H9 (cell line): ENCODE data around the gene PCDH9. TPM values are rescaled to one million over a fixed set of nuclear protein-coding genes. Genes with fewer than 3 reads are reported as not detected.

Source experiments
- DNase-seq: peaks from one replicate; pipeline ENCODE4 v3.0.0-alpha.2; 2017
- H2AFZ ChIP-seq: one replicate; pipeline ENCODE4 v1.6.1; 2013; ENCODE audit warnings: mild to moderate bottlenecking, low read length, control low read depth, moderate library complexity
- H2AK5ac ChIP-seq: 2 replicates; pipeline ENCODE4 v1.6.1; 2013; ENCODE audit warnings: low read length, control low read depth, mixed read lengths; ENCODE audit not compliant: insufficient read length
- H2BK120ac ChIP-seq: one replicate; pipeline ENCODE4 v1.6.1; 2013; ENCODE audit warnings: low read depth, mild to moderate bottlenecking, low read length, control low read depth, inconsistent platforms; ENCODE audit not compliant: poor library complexity, severe bottlenecking
- H2BK12ac ChIP-seq: 2 replicates; pipeline ENCODE4 v1.6.1; 2013; ENCODE audit warnings: low read length, control low read depth, mixed read lengths, low read depth; ENCODE audit not compliant: insufficient read length
- H2BK15ac ChIP-seq: 2 replicates; pipeline ENCODE4 v1.6.1; 2013; ENCODE audit warnings: low read depth, low read length, control low read depth
- H2BK20ac ChIP-seq: one replicate; pipeline ENCODE4 v1.6.1; 2013; ENCODE audit warnings: low read depth, mild to moderate bottlenecking, low read length, control low read depth, inconsistent platforms; ENCODE audit not compliant: poor library complexity, severe bottlenecking
- H2BK5ac ChIP-seq: 2 replicates; pipeline ENCODE4 v1.6.1; 2013; ENCODE audit warnings: low read length, control low read depth, mixed read lengths; ENCODE audit not compliant: insufficient read length
- H3K14ac ChIP-seq: 2 replicates; pipeline ENCODE4 v1.6.1; 2013; ENCODE audit warnings: low read length, control low read depth; ENCODE audit not compliant: insufficient read depth
- H3K18ac ChIP-seq: 2 replicates; pipeline ENCODE4 v1.6.1; 2013; ENCODE audit warnings: low read depth, mild to moderate bottlenecking, mixed read lengths, low read length, control low read depth; ENCODE audit not compliant: insufficient read length
- H3K23ac ChIP-seq: 2 replicates; pipeline ENCODE4 v1.6.1; 2013; ENCODE audit warnings: low read length, control low read depth, mixed read lengths, low read depth; ENCODE audit not compliant: insufficient read length
- H3K23me2 ChIP-seq: 2 replicates; pipeline ENCODE4 v1.6.1; 2013; ENCODE audit warnings: low read depth, mild to moderate bottlenecking, mixed read lengths, low read length, control low read depth; ENCODE audit not compliant: insufficient read length, poor library complexity, severe bottlenecking
- H3K27ac ChIP-seq: 2 replicates; pipeline ENCODE4 v1.5.1; 2013; ENCODE audit warnings: low read length, control low read depth, mixed read lengths, low read depth; ENCODE audit not compliant: insufficient read length
- H3K27me3 ChIP-seq: 2 replicates; pipeline ENCODE4 v1.6.1; 2013; ENCODE audit warnings: low read length, control low read depth, inconsistent platforms; ENCODE audit not compliant: insufficient read depth
- H3K4ac ChIP-seq: 2 replicates; pipeline ENCODE4 v1.6.1; 2013; ENCODE audit warnings: low read depth, mild to moderate bottlenecking, control low read depth, inconsistent platforms, low read length, moderate library complexity
- H3K4me1 ChIP-seq: 2 replicates; pipeline ENCODE4 v1.6.1; 2013; ENCODE audit warnings: low read length, control low read depth, inconsistent platforms; ENCODE audit not compliant: insufficient read depth
- H3K4me2 ChIP-seq: 2 replicates; pipeline ENCODE4 v1.6.1; 2013; ENCODE audit warnings: low read length, control low read depth, mixed read lengths; ENCODE audit not compliant: insufficient read length, insufficient read depth
- H3K56ac ChIP-seq: 2 replicates; pipeline ENCODE4 v1.6.1; 2013; ENCODE audit warnings: low read depth, mild to moderate bottlenecking, mixed read lengths, low read length, control low read depth; ENCODE audit not compliant: insufficient read length
- H3K79me1 ChIP-seq: 2 replicates; pipeline ENCODE4 v1.6.1; 2013; ENCODE audit warnings: low read depth, mild to moderate bottlenecking, moderate library complexity, low read length, control low read depth, inconsistent platforms; ENCODE audit not compliant: insufficient read depth, poor library complexity, severe bottlenecking
- H3K79me2 ChIP-seq: 2 replicates; pipeline ENCODE4 v1.6.1; 2013; ENCODE audit warnings: low read length, control low read depth, inconsistent platforms; ENCODE audit not compliant: insufficient read depth
- H3K9ac ChIP-seq: 2 replicates; pipeline ENCODE4 v1.6.1; 2013; ENCODE audit warnings: low read length, control low read depth, mixed read lengths; ENCODE audit not compliant: insufficient read length; ENCODE audit errors: extremely low read depth
- H3K9me3 ChIP-seq: one replicate; pipeline ENCODE4 v1.6.1; 2013; ENCODE audit warnings: low read depth, low read length, inconsistent platforms; ENCODE audit not compliant: control insufficient read depth
- H3T11ph ChIP-seq: one replicate; pipeline ENCODE4 v1.6.1; 2013; ENCODE audit warnings: mild to moderate bottlenecking, low read length, control low read depth, inconsistent platforms
- H4K20me1 ChIP-seq: one replicate; pipeline ENCODE4 v1.6.1; 2013; ENCODE audit not compliant: control insufficient read depth, insufficient read length, insufficient read depth
- H4K5ac ChIP-seq: 2 replicates; pipeline ENCODE4 v1.6.1; 2013; ENCODE audit warnings: low read depth, mild to moderate bottlenecking, mixed read lengths, low read length, control low read depth; ENCODE audit not compliant: insufficient read length
- H4K8ac ChIP-seq: replicated peaks from 2 replicates; pipeline ENCODE4 v1.6.1; 2013; ENCODE audit warnings: low read length, control low read depth, mixed read lengths, low read depth; ENCODE audit not compliant: insufficient read length
- H4K91ac ChIP-seq: 2 replicates; pipeline ENCODE4 v1.6.1; 2013; ENCODE audit warnings: low read depth, mild to moderate bottlenecking, moderate library complexity, mixed read lengths, low read length, control low read depth; ENCODE audit not compliant: insufficient read length
- H3K27ac Mint-ChIP-seq, 3 experiments: 2 replicates in 2 of 3; 3 replicates in 1 of 3; pipeline ENCODE4 v1.8.0; 2020 to 2021; ENCODE audit warnings: mixed read lengths in 3 of 3, mild to moderate bottlenecking in 1 of 3, moderate library complexity in 1 of 3
- H3K27me3 Mint-ChIP-seq: 2 replicates; pipeline ENCODE4 v1.8.0; 2021; ENCODE audit warnings: low read depth, mild to moderate bottlenecking, moderate library complexity, mixed read lengths
- H3K36me3 Mint-ChIP-seq, 3 experiments: 2 replicates in 2 of 3; 3 replicates in 1 of 3; pipeline ENCODE4 v1.8.0; 2020 to 2021; ENCODE audit warnings: low read depth in 3 of 3, mixed read lengths in 3 of 3; ENCODE audit not compliant: insufficient read depth in 1 of 3
- H3K4me1 Mint-ChIP-seq, 2 experiments: 2 replicates each; pipeline ENCODE4 v1.8.0; 2020; ENCODE audit warnings: mixed read lengths in 2 of 2
- H3K4me3 Mint-ChIP-seq, 2 experiments: 2 replicates in 1 of 2; 3 replicates in 1 of 2; pipeline ENCODE4 v1.8.0; 2020 to 2021; ENCODE audit warnings: mild to moderate bottlenecking in 2 of 2, mixed read lengths in 2 of 2, moderate library complexity in 1 of 2
- H3K9me3 Mint-ChIP-seq, 2 experiments: 2 replicates in 1 of 2; 3 replicates in 1 of 2; pipeline ENCODE4 v1.8.0; 2020; ENCODE audit warnings: mild to moderate bottlenecking in 2 of 2, mixed read lengths in 2 of 2, moderate library complexity in 1 of 2
- total RNA-seq: library from RNA; stranded (reverse); gene quantifications from 2 replicates; pipeline ENCODE4 v1.2.1, GENCODE V29; 2021
- TF ChIP-seq, protein P1 (sequence below): fragments of 200-600 bp; sonication (generic); conservative IDR thresholded peaks from 3 replicates; pipeline ENCODE4 v1.8.0; 2021; ENCODE audit warnings: antibody characterized with exemption, mild to moderate bottlenecking

The PCDH9 gene
- total RNA-seq, 1 experiment from 2014 or later: 0.11 TPM

DNA sequence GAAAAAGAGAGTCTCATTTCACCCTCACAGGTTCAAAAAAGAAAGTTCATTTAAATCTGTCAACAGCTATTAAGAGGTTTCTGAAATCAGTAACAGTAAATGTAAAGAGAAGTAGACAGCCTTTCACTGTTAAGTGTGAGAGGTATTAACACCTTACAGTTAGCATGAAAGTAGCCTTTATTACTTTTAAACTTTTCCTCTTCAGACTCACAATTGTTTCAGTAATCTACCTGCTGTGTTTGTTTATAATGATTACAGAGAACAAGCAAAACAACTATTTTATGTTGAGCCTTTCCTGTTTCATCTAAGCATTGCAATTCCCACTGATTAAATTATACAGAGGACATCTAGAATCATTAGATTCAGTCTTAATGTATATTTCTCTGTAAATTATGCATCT, 159.8 kb downstream of the PCDH9 start:
- H4K91ac ChIP-seq: no peak overlapping the region

More for the DNA sequence above, 159.8 kb downstream of the PCDH9 start:
- Mint-ChIP-seq H3K36me3 (no peaks in the 10 kb centered on the region), H3K4me3 (no peak overlapping the region), H3K27ac (peak overlapping the region in 1 of 3 experiments; percentile 88; a peak in 1 of 7 replicates), H3K27me3 (no peaks in the 10 kb centered on the region), H3K4me1 (peaks cover 14 to 19% of the 10 kb centered on the region in 2 experiments), H3K9me3 (no peaks in the 10 kb centered on the region; a peak in 1 of 5 replicates)
- TF ChIP-seq, protein P1, sequence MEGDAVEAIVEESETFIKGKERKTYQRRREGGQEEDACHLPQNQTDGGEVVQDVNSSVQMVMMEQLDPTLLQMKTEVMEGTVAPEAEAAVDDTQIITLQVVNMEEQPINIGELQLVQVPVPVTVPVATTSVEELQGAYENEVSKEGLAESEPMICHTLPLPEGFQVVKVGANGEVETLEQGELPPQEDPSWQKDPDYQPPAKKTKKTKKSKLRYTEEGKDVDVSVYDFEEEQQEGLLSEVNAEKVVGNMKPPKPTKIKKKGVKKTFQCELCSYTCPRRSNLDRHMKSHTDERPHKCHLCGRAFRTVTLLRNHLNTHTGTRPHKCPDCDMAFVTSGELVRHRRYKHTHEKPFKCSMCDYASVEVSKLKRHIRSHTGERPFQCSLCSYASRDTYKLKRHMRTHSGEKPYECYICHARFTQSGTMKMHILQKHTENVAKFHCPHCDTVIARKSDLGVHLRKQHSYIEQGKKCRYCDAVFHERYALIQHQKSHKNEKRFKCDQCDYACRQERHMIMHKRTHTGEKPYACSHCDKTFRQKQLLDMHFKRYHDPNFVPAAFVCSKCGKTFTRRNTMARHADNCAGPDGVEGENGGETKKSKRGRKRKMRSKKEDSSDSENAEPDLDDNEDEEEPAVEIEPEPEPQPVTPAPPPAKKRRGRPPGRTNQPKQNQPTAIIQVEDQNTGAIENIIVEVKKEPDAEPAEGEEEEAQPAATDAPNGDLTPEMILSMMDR: no peak
- Histone ChIP-seq H3K18ac (no peak overlapping the region), H2BK5ac (no peak overlapping the region), H3K56ac (no peak overlapping the region), H3K27ac (no peak overlapping the region), H2BK20ac (no peak overlapping the region), H3K79me1 (no peaks in the 10 kb centered on the region), H4K5ac (no peak overlapping the region), H3T11ph (no peak overlapping the region), H3K27me3 (no peaks in the 10 kb centered on the region), H3K79me2 (no peaks in the 10 kb centered on the region), H2BK15ac (no peak overlapping the region), H3K4me1 (no peaks in the 10 kb centered on the region), H3K4ac (no peak overlapping the region), H2BK120ac (no peak overlapping the region), H3K9me3 (no peaks in the 10 kb centered on the region), H3K4me2 (no peak overlapping the region), H3K9ac (no peak overlapping the region), H4K8ac (no peak overlapping the region), H4K20me1 (no peaks in the 10 kb centered on the region), H2AK5ac (no peak overlapping the region), H3K23ac (no peak overlapping the region), H2AFZ (no peak overlapping the region), H3K23me2 (no peaks in the 10 kb centered on the region), H3K14ac (no peak overlapping the region), H2BK12ac (no peak overlapping the region)
- no peak for DNase-seq
